CD4-positive, alpha-beta T cell treated with Interleukin-4 for 1 hour (primary cell): ENCODE measurements around the gene PLIN5.

ENCODE experiments used
- DNase-seq, 2 donors: peaks; one replicate each; pipeline ENCODE4 v3.0.0-alpha.2; 2020 to 2022

The PLIN5 gene

DNA sequence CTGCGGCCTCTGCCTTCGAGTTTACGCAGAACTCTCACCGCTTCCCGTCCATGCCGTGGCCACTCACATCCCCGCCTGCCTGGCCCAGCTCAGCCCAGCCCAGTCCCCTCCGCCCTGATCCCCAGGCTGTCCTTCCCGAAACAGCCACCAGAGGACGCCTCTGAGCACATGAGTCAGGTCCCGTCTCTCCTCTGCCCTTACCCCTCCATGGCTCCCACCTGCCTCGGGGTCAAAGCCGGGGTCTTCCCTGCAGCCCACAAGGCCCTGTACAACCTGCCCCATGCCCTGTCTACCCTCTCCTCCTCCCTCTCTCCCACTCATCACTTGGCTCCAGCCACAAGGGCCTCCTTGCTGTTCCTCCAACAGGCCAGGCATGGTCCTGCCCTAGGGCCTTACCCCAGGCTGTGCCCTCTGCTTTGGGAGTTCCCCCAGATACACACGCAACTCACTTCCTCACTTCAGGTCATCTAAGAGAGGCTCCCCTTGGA is 32.6 kb upstream of the PLIN5 start:
- peak; percentile 60 to 64 for DNase-seq

DNA sequence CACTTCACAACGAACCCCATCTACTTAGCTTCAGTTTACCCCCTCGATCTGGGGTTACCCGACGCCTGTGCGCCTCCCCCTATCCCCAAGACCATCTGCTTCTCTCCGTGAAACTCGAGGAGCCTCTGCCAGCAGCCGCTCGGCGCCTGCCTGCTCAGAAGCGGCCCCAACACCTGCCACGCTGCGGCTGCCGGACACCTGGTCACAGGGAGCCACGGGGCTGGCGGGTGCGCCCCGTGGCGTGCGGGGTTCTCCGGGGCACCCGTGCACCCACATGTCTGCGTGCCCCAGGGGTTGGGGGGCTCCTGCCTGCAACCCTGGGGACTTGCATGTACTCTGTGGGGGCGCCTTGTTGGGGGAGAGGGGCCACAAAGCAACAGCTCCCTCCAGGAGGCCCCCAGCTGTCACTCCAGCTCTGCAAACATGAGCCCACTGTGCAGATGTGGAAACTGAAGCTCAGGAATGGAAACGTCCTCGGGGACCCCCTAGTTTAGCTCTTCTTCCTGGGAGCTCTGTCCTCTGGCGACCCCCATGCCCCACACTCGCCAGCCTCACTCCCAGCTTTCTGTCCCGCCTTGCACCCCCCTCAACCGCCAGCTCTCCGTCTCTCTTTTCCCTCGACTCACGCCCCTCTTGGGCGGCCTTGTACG is 31.5 kb upstream of the PLIN5 start:
- no peak for DNase-seq

DNA sequence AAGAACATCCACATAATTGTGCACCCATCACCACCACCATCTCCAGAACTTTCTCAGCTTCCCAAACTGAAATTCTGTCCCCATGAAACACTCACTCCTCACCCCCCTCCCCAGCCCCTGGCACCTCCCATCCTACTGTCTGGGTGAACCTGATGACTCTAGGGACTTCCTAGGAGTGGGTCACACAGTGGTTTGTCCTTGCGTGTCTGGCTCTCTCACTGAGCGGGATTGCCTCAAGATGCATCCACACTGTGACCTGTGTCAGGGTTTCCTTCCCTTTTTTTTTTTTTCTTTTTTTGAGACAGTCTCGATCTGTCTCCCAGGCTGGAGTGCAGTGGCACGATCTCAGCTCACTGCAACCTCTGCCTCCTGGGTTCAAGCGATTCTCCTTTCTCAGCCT is 28.5 kb upstream of the PLIN5 start:
- peak; percentile 18 to 78 for DNase-seq

DNA sequence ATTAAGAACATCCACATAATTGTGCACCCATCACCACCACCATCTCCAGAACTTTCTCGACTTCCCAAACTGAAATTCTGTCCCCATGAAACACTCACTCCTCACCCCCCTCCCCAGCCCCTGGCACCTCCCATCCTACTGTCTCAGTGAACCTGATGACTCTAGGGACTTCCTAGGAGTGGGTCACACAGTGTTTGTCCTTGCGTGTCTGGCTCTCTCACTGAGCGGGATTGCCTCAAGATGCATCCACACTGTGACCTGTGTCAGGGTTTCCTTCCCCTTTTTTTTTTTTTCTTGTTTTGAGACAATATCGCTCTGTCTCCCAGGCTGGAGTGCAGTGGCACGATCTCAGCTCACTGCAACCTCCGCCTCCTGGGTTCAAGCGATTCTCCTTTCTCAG is 27.1 kb upstream of the PLIN5 start:
- DNase-seq = peak; percentile 20 to 75

DNA sequence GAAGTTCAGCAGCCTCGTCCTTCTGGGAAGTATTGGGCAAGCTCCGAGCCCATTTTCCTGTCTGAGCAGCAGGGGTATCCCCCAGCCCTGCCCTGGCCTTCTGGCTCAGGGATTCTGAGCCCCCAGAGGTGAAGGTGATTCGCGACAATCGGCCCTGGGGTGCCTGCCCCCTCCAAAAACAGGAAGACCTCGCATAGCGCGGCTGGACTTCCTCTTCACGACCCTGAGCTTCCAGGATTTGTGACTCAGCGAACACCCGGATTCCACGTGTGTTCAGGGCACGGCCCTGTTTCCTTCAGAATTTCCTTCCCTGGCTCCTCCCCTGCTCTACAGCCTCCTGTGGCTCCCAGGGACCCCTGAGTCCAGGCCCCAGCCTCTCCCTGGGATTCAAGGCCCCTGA is 24.5 kb upstream of the PLIN5 start, which contains the start of gene SEMA6B:
Gene SEMA6B, minus strand, starts transcription at position 116 of the 400 bp plus-strand sequence. CDS start 1,227 bp downstream, outside the sequence.
- peak in 1 of 2 donors; percentile 66 for DNase-seq

DNA sequence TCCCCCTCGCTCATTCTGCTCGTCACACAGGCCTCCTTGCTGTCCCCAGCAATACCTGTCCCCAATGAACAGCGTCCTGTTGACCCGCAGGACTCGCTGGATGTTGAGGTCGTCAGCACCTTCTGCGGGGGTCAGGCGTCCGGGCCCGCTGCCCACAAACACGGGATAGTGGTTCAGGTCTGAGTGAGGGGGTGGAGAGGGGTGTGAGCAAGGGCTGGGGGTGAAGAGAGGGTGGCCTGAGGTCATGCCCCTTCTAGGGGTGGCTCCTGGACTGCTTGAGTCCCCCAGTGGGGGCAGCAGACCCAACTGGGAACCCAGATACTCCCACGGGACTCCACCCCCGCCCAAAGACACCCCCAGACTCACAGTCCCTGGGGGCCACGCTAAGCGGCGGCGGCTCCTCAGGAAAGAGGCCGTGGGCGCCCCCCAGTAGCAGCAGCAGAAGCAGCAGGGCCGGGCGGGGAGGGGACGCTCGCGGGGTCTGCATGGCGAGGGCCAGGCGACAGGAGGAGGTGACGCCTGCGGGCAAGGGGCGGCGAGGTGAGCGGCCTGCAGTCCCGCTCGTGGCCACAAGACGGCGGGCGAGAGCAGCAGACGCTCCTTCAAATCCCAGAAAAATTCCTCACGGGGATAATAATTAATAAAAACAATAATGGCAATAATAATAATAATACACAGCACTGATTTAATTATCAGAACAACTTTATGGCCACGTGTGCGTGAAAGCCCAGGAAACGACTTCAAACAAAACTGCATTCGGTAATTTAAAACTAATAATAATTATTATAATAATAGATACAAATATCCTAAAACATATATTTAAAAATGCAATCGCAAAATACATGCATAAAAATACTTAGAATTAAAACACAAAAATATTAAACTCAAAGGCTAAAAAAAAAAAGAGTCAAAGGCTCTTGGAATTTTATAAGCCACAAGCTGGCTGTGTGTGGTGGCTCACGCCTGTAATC is 23.2 kb upstream of the PLIN5 start:
- DNase-seq = no peak

DNA sequence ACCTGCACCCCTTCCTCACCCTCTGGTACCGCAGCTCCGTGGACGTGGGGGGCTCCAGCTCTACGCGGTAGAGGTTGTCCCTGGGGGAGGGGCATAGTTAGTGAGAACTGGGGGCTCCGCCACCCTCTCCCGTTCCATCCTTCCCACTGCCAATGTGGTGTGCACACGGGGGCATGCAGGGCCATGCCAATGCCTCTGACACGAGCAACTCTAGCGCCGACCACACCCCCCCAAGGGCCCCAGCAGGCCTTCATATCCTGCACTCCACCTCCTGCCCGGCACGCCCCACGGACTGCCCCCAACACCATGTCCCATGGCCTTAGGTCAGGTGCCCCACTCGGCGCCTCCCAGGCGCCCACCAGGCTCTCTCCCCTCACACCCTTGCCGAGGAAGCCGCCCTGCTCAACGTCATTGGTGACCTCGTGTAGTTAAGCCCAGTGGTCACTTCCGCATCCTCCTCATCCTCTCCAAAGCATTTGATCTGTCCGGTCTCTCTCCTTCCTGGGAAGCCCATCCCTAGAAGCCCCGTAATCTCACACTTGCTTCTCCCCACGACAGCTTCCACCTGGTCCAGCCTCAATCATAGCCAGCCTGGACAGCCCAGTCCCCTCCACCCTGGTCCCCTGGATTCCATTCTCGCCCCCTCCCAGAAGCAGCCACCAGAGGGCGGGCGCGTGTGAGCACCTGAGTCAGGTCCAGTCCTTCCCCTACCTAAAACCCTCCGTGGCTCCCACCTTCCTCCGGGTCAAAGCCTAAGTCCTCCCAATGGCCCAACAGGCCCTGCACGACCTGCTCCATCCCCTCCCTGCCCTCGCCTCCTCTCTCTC is 22.3 kb upstream of the PLIN5 start:
- no peak for DNase-seq

DNA sequence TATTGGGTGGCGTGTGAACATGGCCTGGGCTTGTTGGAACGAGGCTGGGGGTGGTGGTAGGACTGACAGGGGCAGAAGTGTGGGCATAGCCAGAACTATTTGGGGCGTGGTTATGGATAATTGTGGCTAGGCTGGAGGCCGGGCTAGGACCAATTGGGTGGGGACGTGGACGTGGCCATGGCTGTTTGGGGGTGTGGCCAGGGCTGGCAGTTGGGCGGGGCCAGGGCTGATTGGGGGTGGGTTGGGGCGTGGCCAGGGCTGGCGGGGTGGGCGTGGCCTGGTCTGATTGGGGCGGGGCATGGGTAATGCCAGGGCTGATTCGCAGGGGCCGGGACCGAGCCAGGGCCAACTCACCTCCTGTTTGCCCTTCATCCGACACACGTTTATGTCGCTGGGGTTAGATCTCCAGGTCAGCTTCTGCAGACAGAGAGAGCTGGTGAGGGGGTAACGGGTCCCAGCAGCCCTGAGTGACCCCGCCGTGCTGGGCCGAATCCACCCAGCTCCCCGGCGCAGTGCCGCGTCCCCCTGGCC is 21.6 kb upstream of the PLIN5 start:
- DNase-seq = no peak

DNA sequence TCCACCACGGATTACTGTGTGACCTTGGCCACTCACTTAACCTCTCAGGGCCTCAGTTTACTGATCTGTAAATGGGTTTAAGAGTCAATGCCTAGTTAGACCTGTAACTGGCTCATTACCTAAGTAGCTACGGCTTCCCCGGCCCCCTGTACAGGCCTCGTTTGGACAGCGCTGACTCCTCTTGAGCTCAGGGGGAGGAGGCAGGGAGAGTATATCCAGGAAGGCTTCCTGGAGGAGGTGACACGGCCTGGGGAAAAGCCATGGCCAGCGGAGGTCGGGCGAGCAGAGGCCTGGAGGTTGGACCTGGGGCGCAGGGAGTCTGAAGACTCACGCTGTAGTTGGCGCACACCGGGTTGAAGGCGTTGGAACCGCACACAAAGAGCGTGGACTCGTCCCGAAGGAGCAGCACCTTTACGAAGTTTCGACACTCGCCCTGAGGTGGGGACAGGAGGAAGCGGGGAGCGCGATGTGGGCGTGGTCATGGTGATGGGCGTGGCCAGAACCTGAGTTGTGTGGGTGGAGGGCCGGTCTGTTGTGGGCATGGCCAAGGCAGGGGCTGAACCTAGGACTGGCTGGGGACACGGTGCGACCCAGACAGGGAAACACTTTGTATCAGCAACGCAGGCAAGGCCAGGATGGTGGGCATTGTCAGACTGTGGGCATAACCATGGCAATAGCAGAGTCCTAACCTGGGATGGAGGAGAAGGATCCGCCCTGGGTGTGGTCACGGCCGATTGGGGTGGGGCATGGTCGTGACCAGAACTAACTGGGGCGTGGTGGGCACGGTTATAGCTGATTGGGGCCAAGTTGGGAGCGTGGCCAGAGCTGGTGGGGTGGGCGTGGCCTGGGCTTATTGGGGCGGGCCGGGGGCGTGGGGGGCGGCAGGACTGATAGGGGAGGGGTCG is 20.9 kb upstream of the PLIN5 start:
- DNase-seq = no peak

DNA sequence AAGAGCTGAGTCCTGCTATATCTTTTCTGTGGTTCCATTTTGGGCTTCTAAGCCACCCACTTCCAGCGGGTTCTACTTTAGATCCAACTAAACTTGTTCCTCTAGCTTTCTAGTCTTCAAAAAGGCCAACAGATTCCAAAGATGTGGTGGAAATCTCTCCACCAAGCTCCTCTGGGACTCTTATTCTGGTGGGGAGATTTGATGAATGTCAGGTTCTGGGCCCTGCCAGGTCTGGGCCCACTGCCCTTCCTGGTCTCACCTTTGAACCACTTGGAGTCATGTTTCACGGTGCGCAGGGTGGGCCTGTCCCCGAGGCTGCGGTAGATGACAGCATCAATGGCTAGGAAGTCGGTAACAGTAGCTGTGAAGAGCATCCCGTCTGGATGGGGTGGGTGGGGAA is 19.7 kb upstream of the PLIN5 start:
- DNase-seq = no peak

DNA sequence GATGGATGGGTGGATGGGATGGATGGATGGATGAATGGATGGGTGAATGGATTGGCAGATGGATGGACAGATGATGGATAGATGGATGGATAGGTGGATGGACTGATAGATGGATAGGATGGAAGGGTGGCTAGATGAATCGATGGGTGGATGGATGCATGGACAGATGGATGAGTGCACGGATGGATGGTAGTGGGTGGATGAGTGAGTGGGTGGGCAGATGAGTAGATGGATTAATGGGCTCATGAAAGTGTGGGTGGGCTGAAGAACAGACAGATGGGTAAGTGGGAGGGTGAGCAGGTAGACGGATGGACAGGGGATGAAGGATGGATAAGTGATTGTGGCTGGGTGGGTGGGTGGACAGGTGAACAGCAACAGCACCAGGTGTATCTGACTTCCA is 18.8 kb upstream of the PLIN5 start:
- DNase-seq = no peak

DNA sequence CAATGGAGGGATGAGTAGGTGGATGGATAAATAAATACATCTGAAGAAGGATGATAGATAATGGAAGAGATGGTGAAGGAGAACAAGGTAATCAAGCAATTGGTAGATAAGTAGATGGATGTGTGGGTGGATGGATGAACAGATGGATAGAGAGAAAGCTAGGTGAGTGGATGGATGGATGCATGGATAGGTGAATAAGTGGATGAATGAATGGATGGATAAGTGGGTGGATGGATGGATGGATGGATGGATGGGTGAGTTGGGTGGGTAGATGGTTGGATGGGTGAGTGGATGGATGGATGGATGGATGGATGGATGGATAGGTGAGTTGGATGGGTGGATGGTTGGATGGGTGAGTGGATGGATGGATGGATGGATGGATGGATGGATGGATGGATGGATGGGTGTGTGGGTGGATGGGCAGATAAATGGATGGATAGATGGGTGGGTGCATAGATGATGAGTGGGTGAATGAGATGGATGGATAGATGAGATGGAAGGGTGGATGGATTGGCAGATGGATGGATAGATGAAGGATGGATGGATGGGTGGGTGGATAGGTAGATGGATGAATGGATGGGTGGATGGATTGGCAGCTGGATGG is 18.2 kb upstream of the PLIN5 start:
- DNase-seq = no peak

DNA sequence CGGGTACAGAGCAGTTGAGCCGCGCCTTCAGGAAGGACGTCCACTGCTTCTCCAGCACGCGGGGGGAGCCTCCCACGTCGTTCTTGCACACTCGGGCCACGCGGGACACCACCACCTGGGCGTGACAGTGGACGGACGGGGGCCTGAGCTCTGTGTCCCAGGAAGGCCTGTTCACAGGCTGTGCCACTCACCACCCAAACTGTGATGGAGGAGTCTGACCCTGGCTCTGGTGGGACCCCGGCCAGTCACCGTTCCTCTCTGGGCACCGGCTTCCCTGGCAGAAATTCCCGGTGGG is 17.4 kb upstream of the PLIN5 start:
- DNase-seq = no peak

DNA sequence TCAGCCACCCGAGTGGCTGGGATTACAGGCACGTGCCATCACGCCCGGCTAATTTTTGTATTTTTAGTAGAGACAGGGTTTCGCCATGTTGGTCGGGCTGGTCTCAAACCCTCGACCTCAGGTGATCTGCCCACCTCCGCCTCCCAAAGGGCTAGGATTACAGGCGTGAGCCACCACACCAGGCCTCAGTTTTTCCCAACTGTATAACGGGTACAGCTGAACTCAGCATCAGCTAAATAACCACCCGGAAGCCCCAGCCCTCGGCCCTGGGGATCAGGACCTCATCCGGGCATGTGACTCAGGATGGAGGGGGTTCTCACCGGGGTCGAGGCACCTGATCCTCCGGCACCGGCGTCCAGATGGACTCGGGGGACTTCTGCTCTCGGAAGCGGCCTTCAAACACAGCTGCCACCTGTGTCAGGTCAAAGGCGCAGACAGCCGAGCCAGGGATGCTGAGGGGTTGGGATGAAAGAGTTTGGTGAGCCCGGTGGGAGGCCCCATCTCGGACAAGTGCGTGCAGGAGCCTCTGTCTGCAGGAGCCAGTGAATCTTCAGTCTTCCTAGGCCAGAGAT is 15.5 kb upstream of the PLIN5 start:
- DNase-seq = no peak

DNA sequence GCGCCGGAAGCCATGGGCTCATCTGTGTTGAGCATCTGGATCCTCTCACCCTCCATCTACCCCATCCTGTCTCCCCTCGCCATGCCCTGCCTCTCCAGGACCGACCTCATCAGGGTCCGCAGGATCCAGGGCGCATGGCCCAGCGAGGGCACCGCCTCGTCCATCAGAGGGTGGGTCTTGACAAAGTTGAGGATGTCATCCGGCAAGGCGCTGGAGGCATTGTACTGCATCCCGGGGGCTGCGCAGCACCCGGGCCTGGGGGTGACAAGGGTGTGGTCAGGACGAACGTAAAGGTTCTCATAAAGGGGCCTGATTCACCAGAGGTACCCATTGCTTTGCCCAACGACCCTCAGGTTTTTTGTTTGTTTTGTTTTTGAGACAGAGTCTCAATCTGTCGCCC is 15.0 kb upstream of the PLIN5 start:
- DNase-seq = no peak

DNA sequence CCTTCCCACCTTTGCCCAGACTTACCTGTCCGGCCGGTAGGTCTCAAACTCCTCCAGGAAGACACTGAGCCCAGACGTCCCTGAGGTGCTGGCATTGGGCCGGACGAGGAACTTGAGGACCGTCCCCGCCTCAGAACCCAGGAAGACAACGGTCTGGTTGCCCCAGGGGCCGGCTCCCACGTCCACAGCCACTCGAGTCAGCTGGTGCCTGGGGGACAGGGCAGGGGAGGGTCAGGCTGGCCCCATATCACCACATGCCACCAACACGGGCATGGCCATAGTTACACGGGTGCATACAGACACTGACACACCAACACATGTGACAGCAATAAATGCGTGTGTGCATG is 13.2 kb upstream of the PLIN5 start:
- no peak for DNase-seq

DNA sequence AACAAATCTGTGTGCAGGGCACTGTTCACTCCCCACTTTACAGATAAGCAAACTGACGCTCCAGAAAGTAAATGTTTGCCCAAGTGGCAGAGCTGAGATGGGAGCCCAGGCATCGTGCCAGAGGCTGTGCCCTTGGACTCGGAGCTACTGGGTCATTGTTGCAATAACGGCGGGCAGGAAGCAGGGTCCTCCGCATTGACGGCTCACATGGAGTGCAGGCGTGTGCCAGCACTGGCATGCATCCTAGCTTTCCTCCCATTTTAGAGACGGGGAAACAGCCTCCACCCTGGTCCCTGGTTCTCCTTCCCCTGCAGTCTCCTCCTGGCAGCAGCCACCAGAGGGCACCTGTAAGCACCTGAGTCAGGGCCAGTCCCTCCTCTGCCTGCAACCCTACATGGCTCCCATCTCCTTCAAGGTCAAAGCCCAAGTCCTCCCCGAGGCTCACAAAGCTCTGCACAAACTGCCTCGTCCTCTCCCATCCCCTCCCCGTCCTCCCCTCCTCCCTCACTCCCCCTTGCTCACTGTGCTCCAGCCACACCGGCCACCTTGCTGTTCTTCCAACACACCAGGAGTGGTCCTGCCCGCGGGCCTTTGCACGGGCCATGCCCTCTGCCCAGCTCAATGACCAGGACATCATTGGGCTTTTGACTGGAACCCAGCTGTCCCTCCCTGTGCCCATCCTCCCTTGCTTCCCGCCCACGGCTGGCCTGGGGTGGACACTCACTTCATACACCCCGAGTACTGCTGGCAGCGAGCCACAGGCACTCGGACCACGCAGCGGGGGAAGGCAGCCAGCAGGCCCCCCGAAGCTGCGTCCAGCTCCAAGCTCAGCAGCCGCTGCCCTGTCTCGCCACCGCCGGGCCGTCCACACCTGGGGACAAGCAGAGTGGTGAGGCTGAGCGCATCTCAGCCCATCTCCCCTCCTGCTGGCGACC is 12.5 kb upstream of the PLIN5 start:
- peak in 1 of 2 donors; percentile 34 for DNase-seq

DNA sequence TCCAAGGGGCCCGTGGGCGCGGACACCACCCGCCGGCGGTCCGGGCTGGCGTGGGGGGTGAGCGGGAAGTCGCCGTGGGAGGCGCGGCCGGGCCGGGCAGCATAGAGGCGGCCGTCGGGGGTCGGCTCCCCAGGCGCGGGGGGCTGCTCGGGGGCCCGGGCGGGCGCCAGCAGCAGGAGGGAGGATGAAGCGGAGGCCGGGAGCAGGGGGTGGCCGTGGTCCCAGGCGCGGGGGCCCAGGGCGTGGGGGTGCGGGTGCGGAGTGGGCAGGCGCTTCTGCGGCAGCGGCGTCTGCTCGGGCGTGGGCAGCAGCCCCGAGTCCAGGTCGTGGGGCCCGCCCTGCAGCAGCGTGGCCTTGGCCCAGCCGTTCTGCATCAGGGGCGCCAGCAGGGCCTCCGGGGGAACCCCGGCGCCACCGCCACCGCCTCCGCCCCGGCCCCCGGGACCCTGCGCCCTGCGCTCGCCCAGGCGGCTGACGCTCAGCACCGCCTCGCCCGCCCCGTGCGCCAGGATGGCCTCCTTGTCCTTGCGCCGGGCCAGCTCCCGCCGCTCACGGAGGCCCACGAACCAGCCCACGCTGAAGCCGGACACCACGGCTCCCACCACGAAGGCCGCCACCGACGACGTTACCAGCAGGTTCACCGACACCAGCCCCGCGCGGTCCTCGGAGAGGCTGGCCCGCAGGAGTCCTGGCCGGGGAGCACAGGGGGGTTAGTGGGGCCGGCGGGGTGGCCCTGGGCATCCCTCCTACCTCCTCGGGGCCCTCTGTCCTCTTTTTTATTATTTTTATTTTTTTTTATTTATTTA is 9.0 kb upstream of the PLIN5 start:
- no peak for DNase-seq
